NCI-H2107 treated with DMSO at 0.1 percent for 48 hours (cell line): Measurements from ENCODE around the gene URB1.

ENCODE experiments used
- DNase-seq: peaks from one replicate; lab custom pipeline; 2025; ENCODE audit not compliant: unreplicated experiment; lab: John Stamatoyannopoulos, UW

URB1 gene

GRCh38 chr21:32348604-32349332 is 44.0 kb downstream of the URB1 start:
- no peak for DNase-seq

- DNase-seq: no peak
Observed at GRCh38 chr21:32347977-32348376, 44.8 kb downstream of the URB1 start.

GRCh38 chr21:32347351-32347750 is 45.5 kb downstream of the URB1 start:
- no peak for DNase-seq

- no peak for DNase-seq
Observed at GRCh38 chr21:32346951-32347350, 45.9 kb downstream of the URB1 start.

- DNase-seq: no peak
Observed at GRCh38 chr21:32340863-32341848, 51.7 kb downstream of the URB1 start.

GRCh38 chr21:32338209-32338921 is 54.4 kb downstream of the URB1 start:
- no peak for DNase-seq

GRCh38 chr21:32337206-32337605 is 55.6 kb downstream of the URB1 start:
- no peak for DNase-seq

GRCh38 chr21:32336711-32337110 is 56.1 kb downstream of the URB1 start:
- DNase-seq: no peak

GRCh38 chr21:32335601-32336575 is 56.9 kb downstream of the URB1 start:
- DNase-seq: no peak

- DNase-seq: no peak
Observed at GRCh38 chr21:32334980-32335531, 57.8 kb downstream of the URB1 start.

- no peak for DNase-seq
Observed at GRCh38 chr21:32333953-32334673, 58.7 kb downstream of the URB1 start.

GRCh38 chr21:32332463-32332951 is 60.3 kb downstream of the URB1 start:
- DNase-seq: no peak

- DNase-seq: no peak
Observed at GRCh38 chr21:32331444-32332305, 61.1 kb downstream of the URB1 start.

GRCh38 chr21:32330784-32331311 is 62.0 kb downstream of the URB1 start:
- no peak for DNase-seq

GRCh38 chr21:32329776-32330175 is 63.0 kb downstream of the URB1 start:
- no peak for DNase-seq

- DNase-seq: no peak
Observed at GRCh38 chr21:32329331-32329730, 63.5 kb downstream of the URB1 start.

- DNase-seq: no peak
Observed at GRCh38 chr21:32328595-32328994, 64.2 kb downstream of the URB1 start.

- DNase-seq: no peak
Observed at GRCh38 chr21:32325706-32326105, 67.1 kb downstream of the URB1 start.
